PFSK-1 (cell line): Measurements from ENCODE around the gene ZKSCAN1.
A peak's percentile ranks its signal among the peaks of the same experiment; 100 is the strongest.

Experiments used
- FOXP2 ChIP-seq: optimal IDR thresholded peaks from 2 replicates; pipeline ENCODE3; 2011; ENCODE audit warnings: borderline replicate concordance, control low read depth, inconsistent platforms; ENCODE audit not compliant: insufficient read depth; ENCODE audit errors: extremely low read length, extremely low read depth
- POLR2AphosphoS5 ChIP-seq: IDR thresholded peaks from 2 replicates; pipeline ENCODE4 v1.6.1; 2012; ENCODE audit warnings: low read depth, mild to moderate bottlenecking, control low read depth, low read length, moderate library complexity
- REST ChIP-seq, 2 experiments: IDR thresholded peaks; 2 replicates each; pipeline versions ENCODE4 v1.6.1 to v1.8.0; 2011 to 2012; ENCODE audit warnings: low read depth in 2 of 2, low read length in 2 of 2, control low read depth in 1 of 2, inconsistent platforms in 1 of 2, mild to moderate bottlenecking in 1 of 2, moderate library complexity in 1 of 2; ENCODE audit not compliant: insufficient read depth in 1 of 2
- SIN3A ChIP-seq: IDR thresholded peaks from 2 replicates; pipeline ENCODE4 v1.6.1; 2012; ENCODE audit warnings: mild to moderate bottlenecking, low read length, moderate library complexity, borderline replicate concordance; ENCODE audit not compliant: insufficient read depth
- TAF1 ChIP-seq: IDR thresholded peaks from 2 replicates; pipeline ENCODE4 v1.6.1; 2012; ENCODE audit warnings: low read length, control low read depth, borderline replicate concordance; ENCODE audit not compliant: insufficient read depth

The ZKSCAN1 gene

GRCh38 chr7:100079024-100079560 is 63.7 kb downstream of the ZKSCAN1 start:
- TF ChIP-seq POLR2AphosphoS5: no peak
- TF ChIP-seq FOXP2: no peak
- no peak for TF ChIP-seq SIN3A
- TF ChIP-seq TAF1: no peak
- TF ChIP-seq REST (IDR thresholded peaks at IDR 0.05; ENCODE audit: insufficient read depth in 1 of 2, low read depth in 2 of 2, low read length in 2 of 2): no peak

GRCh38 chr7:100080907-100081534 is 65.6 kb downstream of the ZKSCAN1 start:
- no peak for TF ChIP-seq TAF1
- TF ChIP-seq POLR2AphosphoS5: no peak
- no peak for TF ChIP-seq REST (IDR thresholded peaks at IDR 0.05; ENCODE audit: insufficient read depth in 1 of 2, low read depth in 2 of 2, low read length in 2 of 2)
- no peak for TF ChIP-seq FOXP2
- no peak for TF ChIP-seq SIN3A

- TF ChIP-seq REST (IDR thresholded peaks at IDR 0.05; ENCODE audit: insufficient read depth in 1 of 2, low read depth in 2 of 2, low read length in 2 of 2): 0 out of 4 replicates have a peak, but pooled peaks of 1 of the 2 experiments have one; percentile 40
- TF ChIP-seq TAF1: peak; percentile 74
- peak; percentile 97 for TF ChIP-seq FOXP2
- peak; percentile 83 for TF ChIP-seq SIN3A
- TF ChIP-seq POLR2AphosphoS5: peak; percentile 72; the same call in 1 of the 2 replicates
Measured at GRCh38 chr7:100081535-100082102, 66.2 kb downstream of the ZKSCAN1 start, which contains the start of gene ZNF3. TSS of gene ZNF3 (minus strand) at chr7:100081723. CDS start at chr7:100077357, 4,366 bp downstream.

GRCh38 chr7:100082978-100083377 is 67.6 kb downstream of the ZKSCAN1 start:
- TF ChIP-seq REST (IDR thresholded peaks at IDR 0.05; ENCODE audit: insufficient read depth in 1 of 2, low read depth in 2 of 2, low read length in 2 of 2) (no peak), FOXP2 (no peak), POLR2AphosphoS5 (no peak), TAF1 (no peak), SIN3A (no peak)
